HEK293 (cell line): ENCODE results near the gene OMA1.

Experiments used
- ZFP69B ChIP-seq: fragments of 450-650 bp; formaldehyde crosslinking; IDR thresholded peaks from 2 replicates; pipeline ENCODE4 v1.5.1; 2016; ENCODE audit warnings: missing biosample characterization, missing genetic modification characterization
- ZNF202 ChIP-seq: fragments of 450-650 bp; formaldehyde crosslinking; IDR thresholded peaks from 2 replicates; pipeline ENCODE4 v1.5.1; 2016; ENCODE audit warnings: missing biosample characterization, missing genetic modification characterization, borderline replicate concordance

DNA sequence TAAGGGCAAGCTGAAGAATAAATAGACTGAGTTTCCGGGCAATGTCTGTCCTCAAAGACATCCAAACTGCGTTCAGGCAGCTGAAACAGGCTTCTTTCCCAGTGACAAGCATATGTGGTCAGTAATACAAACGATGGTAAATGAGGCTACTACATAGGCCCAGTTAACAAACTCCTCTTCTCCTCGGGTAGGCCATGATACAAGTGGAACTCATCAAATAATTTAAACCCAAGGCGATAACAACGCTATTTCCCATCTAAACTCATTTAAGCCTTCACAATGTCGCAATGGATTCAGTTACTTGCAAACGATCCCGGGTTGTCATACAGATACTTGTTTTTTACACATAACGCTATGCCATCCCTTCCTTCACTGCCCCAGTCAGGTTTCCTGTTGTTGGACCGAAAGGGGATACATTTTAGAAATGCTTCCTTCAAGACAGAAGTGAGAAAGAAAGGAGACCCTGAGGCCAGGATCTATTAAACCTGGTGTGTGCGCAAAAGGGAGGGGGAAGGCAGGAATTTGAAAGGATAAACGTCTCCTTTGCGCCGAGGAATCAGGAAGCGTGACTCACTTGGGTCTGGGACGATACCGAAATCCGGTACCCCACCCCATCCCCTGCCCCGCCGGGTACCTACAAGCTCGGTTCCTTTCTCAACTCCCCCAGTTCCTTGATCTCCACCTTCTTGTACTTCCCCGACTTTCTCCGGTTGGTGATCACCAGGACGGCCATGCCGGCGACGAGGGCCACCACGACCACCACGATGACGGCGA lies 29.2 kb upstream of the OMA1 start:
- TF ChIP-seq ZFP69B (tag by site-specific recombination) (no peak), ZNF202 (tag by site-specific recombination) (no peak)
